DMS153 treated with DMSO at 0.1 percent for 48 hours (cell line): ENCODE results near the gene HIVEP3.

ENCODE experiments used
- DNase-seq: peaks from one replicate; lab custom pipeline; 2025; ENCODE audit not compliant: unreplicated experiment; lab: John Stamatoyannopoulos, UW

HIVEP3 gene

GRCh38 chr1:41494351-41495209 is 424.1 kb downstream of the HIVEP3 start:
- no peak for DNase-seq

- DNase-seq, result no peak
Observed at GRCh38 chr1:41493626-41494350, 424.9 kb downstream of the HIVEP3 start.

- no peak for DNase-seq
Observed at GRCh38 chr1:41493117-41493536, 425.6 kb downstream of the HIVEP3 start.

GRCh38 chr1:41492341-41492848 is 426.3 kb downstream of the HIVEP3 start:
- peak; percentile 70 for DNase-seq

GRCh38 chr1:41490911-41491310 is 427.8 kb downstream of the HIVEP3 start:
- DNase-seq, result no peak

GRCh38 chr1:41489561-41489960 is 429.2 kb downstream of the HIVEP3 start:
- DNase-seq, result no peak

GRCh38 chr1:41488040-41488951 is 430.4 kb downstream of the HIVEP3 start:
- DNase-seq, result no peak

GRCh38 chr1:41487126-41488039 is 431.3 kb downstream of the HIVEP3 start:
- no peak for DNase-seq

- DNase-seq, result no peak
Observed at GRCh38 chr1:41486371-41487125, 432.2 kb downstream of the HIVEP3 start.

GRCh38 chr1:41486053-41486370 is 432.7 kb downstream of the HIVEP3 start:
- DNase-seq, result no peak

GRCh38 chr1:41485605-41486004 is 433.1 kb downstream of the HIVEP3 start:
- no peak for DNase-seq

GRCh38 chr1:41484402-41485241 is 434.1 kb downstream of the HIVEP3 start, which contains the start of gene EDN2:
EDN2 (minus strand) TSS chr1:41484683; CDS start chr1:41484601, 82 bp downstream.
- peak; percentile 96 for DNase-seq

- DNase-seq, result no peak
Observed at GRCh38 chr1:41483960-41484401, 434.7 kb downstream of the HIVEP3 start.

GRCh38 chr1:41483001-41483850 is 435.5 kb downstream of the HIVEP3 start:
- DNase-seq, result no peak

GRCh38 chr1:41482001-41482765 is 436.5 kb downstream of the HIVEP3 start:
- DNase-seq, result no peak

GRCh38 chr1:41481109-41481775 is 437.5 kb downstream of the HIVEP3 start:
- DNase-seq, result no peak
